ENCODE data around the gene BATF3.

DNA sequence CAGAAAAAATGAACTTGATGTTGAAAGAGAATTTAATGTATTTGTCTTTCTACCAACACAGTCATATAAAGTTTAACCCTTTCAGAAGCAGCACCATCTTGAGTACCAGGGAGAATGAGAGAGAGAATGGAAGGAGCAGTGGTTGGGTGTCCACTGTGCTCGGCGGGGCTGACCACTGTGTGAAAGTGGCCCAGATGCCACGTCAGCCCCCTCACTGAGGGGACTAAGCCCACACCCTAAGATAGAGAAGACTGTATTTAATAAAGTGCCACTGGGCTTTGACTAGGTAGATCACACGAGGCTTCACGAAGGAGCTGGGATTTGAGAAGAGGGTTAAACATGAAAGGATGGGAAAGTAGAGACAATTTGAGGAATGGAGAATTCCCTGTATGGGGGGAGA is 31.2 kb downstream of the BATF3 start:
- TF ChIP-seq, protein P1, sequence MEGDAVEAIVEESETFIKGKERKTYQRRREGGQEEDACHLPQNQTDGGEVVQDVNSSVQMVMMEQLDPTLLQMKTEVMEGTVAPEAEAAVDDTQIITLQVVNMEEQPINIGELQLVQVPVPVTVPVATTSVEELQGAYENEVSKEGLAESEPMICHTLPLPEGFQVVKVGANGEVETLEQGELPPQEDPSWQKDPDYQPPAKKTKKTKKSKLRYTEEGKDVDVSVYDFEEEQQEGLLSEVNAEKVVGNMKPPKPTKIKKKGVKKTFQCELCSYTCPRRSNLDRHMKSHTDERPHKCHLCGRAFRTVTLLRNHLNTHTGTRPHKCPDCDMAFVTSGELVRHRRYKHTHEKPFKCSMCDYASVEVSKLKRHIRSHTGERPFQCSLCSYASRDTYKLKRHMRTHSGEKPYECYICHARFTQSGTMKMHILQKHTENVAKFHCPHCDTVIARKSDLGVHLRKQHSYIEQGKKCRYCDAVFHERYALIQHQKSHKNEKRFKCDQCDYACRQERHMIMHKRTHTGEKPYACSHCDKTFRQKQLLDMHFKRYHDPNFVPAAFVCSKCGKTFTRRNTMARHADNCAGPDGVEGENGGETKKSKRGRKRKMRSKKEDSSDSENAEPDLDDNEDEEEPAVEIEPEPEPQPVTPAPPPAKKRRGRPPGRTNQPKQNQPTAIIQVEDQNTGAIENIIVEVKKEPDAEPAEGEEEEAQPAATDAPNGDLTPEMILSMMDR (IDR thresholded peaks at IDR 0.05), result no peak
- TF ChIP-seq EP300 (IDR thresholded peaks at IDR 0.05; ENCODE audit: low read depth) (no peak), POLR2A (IDR thresholded peaks at IDR 0.05) (no peak)
